Subcutaneous adipose tissue (tissue), 4 donors: ENCODE data around the gene ZNF335. TPM values are rescaled to one million over a fixed set of nuclear protein-coding genes. Genes with fewer than 3 reads are reported as not detected.

Experiments
- total RNA-seq, 4 donors: library from RNA; depleted of rRNA; stranded (reverse); fragments of >200 nt; gene quantifications; one replicate each; pipeline ENCODE4 v1.1.0, GENCODE V29; 2016
- TF ChIP-seq, protein P1 (sequence below): fragments of 450-650 bp; IDR thresholded peaks from one replicate; pipeline ENCODE4 v1.5.1; 2016; ENCODE audit warnings: low read depth, mild to moderate bottlenecking, control low read depth, antibody characterized with exemption, moderate library complexity

Gene ZNF335
- total RNA-seq, 4 donors from 2014 or later = 9.9 to 21.1 (median 13.7) TPM

DNA sequence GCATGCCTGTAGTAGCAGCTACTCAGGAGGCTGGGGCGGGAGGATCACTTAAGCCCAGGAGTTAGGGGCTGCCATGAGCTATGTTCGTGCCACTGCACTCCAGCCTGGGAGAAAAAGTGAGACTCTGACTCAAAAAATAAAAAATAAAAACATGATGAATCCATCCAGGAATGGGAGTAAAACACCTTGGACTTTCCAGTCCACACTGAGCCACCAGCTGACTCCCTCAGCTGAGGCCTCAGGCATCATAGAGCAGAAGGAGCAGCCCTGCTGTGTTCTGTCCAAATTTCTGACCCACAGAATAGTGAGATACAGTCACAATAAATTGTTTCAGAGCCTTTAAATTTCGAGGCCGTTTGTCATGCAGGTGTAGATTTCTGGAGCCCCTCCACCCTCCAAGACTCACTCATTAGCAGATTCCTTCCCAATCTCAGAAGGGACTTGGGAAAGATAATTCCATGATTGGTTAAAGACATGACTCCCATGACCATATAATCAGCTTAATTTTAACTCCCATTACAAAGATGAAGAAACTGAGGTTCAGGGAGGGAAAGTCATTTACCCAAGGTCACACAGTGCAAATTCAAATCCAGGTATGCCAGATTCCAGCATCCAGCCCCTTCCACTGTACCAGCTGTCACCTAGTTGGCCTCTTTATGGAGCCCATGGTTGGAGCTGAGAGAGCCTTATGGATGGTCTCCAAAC, 27.7 kb upstream of the ZNF335 start:
- TF ChIP-seq, protein P1, sequence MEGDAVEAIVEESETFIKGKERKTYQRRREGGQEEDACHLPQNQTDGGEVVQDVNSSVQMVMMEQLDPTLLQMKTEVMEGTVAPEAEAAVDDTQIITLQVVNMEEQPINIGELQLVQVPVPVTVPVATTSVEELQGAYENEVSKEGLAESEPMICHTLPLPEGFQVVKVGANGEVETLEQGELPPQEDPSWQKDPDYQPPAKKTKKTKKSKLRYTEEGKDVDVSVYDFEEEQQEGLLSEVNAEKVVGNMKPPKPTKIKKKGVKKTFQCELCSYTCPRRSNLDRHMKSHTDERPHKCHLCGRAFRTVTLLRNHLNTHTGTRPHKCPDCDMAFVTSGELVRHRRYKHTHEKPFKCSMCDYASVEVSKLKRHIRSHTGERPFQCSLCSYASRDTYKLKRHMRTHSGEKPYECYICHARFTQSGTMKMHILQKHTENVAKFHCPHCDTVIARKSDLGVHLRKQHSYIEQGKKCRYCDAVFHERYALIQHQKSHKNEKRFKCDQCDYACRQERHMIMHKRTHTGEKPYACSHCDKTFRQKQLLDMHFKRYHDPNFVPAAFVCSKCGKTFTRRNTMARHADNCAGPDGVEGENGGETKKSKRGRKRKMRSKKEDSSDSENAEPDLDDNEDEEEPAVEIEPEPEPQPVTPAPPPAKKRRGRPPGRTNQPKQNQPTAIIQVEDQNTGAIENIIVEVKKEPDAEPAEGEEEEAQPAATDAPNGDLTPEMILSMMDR = no peak

DNA sequence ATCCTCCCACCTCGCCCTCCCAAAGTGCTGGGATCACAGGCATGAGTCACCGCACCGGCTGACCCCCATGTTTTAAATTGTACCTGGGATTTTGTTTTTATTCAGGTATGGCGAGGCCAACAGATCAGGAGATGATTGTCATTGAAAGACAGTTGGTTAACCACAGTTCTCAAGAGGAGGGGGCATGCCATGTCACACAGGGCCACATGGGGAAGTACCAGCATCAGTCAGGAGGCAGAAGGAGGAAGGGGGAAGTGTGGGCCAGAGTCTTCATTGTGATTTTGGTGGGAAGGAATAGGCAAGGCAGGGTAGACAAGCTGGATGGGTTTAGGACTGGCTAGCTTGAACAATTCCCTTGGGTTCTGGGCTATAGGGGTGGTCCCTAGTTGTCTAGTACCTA, 26.8 kb upstream of the ZNF335 start:
- TF ChIP-seq, protein P1 = no peak

DNA sequence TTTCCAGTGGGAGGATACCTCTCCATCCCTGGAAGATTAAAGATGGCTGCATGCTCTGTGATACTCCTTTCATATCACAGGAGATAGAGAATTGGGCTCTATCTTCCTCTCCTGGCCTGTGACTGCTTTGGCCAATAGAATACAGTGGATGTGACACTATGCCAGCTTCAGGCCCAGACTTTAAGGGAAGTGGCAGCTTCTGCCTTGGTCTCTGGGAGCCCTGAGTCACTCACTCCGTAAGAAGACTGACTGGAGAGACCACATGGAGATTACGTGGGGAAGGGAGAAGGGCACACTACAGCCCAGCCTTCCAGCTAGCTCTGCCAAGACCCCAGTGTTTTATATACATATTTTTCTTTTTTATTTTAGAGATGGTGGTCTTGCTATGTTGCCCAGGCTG, 26.3 kb upstream of the ZNF335 start:
- TF ChIP-seq, protein P1 = no peak

DNA sequence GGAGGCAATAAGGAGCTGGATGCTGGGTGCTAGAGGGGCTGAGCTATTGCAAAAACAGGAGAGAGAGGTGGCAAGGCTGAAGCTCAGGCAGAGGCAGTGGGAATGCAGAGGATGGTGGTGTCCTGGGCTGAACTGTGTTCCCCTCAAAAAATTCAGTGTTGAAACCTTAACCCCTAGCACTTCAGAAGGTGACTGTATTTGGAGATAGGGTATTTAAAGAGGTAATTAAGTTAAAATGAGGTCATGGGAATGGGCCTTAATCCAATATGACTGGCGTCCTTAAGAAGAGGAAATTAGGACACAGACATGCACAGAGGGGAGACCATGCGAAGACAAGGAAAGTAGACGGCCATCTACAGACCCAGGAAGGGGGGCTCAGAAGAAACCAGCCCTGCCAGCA, 25.2 kb upstream of the ZNF335 start:
- TF ChIP-seq, protein P1 = no peak

DNA sequence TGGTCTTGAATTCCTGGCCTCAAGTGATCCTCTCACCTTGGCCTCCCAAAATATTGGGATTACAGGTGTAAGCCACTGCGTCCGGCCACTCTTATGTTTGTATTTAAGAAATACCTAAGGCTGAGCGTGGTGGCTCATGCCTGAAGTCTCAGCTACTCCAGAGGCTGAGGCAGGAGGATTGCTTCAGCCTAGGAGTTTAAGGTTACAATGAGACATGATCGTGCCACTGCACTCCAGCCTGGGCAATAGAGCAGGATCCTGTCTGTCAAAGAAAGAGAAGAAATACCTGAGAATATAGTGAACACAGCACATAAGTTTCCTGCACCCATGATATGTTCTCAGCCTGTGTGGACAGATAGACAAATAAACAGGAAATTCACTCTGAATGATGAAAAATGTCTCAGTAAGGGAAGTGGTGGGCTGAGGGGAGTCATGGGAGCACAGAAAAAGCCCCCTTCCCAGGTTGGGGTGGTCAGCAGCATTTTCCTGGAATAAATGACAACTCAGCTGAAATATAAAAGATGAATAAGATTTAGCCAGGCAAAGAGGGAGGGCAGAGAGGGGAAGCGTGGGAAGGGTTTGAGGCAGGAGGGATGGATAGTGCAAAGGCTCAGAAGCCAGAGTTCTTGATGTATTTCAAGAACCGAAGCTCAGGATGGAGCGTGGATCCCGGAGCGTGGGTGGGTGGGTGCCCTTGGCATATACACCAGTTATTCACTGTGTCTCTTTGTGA, 22.9 kb upstream of the ZNF335 start:
- TF ChIP-seq, protein P1 = no peak

DNA sequence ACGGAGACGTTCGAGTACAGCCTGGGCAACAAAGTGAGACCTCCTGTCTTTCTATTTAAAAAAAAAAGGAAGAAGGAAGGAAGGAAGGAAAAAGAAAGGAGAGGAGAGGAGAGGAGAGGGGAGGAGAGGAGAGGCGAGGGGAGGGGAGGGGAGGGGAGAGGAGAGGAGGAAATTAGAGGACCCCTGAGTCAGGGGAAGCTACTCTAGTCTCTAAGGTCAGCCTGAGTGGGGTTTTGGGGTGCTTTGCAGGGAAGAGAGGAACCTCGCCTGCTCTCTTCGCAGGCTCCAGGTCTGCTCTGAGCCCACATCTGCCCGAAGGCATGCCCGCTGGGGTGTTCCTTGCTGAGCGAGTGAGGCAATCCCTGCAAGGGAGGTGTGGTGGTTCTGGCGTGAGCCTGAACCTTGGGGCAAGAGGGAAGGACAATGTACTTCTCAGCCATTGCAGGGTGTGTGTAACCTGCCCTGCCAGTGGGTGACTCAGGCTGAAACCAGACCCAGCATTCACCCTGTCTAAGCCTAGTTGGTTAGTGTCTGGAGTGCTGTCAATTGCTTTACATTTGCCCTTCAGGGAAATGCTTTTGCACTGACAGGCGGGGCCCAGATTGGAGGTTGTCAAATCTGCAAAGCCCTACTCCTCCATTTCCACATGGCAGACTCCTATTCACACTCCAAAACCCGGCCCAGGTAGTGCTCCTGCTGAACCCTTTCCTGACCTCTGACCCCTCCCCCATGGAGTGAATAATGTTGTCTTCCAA, 21.4 kb upstream of the ZNF335 start:
- TF ChIP-seq, protein P1 = no peak

DNA sequence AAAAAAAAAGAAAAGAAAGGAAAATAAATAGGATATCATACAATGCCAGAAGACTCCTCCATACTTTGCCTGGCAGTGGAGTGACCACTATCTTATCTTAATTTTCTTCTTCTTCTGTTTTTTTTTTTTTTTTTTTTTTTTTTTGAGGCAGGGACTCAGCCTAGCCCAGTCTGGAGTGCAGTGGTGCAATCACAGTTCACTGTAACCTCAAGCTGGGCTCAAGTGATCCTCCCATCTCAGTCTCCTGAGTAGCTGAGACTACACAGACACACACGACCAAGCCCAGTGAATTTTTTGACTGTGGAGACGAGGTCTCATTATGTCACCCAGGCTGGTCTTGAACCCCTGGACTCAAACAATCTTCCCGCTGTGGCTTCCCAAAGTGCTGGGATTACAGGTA, 19.6 kb upstream of the ZNF335 start:
- TF ChIP-seq, protein P1 = no peak
